ENCODE data around the gene DGCR8.

The DGCR8 gene

DNA sequence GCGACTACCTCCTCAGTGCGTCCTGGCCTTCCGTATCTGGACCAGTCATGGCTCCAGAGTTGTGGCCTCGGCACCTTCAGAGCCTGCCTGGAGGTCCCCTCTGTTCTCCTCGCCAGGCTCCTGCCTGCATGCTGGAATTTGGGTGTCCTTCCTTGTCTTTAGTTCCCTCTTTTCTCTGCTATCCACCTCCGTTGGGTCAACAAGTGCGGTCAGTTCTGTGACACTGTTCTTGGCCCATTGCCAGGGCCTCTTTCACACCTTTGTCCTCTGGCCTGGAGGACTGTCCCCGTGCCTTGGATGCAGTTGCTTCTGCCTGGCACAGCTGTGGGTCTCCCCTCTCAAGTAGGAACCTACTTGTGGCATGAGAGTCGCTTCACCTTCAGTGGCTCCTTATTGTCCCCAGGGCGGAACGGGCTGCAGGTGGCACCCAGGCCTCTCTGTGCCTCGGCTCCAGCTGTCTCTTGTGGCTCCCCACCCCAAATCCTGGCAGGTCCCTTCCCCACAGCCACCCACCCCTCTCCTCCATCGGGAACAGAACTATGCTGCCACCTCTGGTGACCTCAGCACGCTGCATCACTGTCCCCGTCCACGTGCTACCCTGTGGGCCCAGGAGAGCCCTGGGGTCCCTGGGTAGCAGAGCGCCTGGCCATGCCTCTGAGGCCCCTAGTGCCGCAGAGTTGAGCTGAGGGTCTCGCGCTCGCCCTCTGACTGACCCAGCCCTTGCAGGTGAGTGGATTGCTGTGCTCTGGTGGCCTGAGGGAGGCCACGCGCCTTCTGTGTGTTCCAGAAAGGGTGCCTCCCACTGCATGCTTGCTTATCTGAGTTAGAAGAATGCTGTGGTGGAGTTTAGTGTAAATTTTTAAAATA, 4.7 kb downstream of the DGCR8 start:
- DNase-seq (ENCODE audit: insufficient read length, low spot score) (no peak), FAIRE-seq (no peak)
- TF ChIP-seq POLR2A (IDR thresholded peaks at IDR 0.05; ENCODE audit: low read depth, low read length): no peak

- TF ChIP-seq POLR2A (IDR thresholded peaks at IDR 0.05; ENCODE audit: low read depth, low read length): no peak
- FAIRE-seq (no peak), DNase-seq (ENCODE audit: insufficient read length, low spot score) (no peak)
Observed at GRCh38 chr22:20085651-20086050, 5.6 kb downstream of the DGCR8 start.

GRCh38 chr22:20086101-20086599, 6.1 kb downstream of the DGCR8 start:
- FAIRE-seq: no peak

DNA sequence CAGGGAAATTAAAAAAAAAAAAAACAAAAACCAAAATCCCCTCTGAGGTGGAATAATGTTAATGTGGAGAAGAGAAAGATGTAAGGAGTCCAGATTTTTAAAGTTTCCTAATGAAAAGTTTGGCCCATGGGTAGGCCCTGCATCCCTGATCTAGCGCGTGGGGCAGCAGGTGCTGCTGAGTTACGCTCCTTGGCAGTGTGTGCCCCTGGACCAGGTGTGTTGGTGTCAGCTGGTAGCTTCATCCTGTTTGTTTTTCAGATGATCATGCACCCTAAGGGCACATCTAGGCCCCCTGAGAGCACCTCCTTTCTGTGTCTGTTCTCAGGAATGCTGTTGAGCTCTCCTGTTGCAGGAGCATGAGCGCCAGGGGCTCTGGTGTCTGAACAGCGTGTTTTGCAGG, 6.7 kb downstream of the DGCR8 start:
- no peak for TF ChIP-seq POLR2A (IDR thresholded peaks at IDR 0.05; ENCODE audit: low read depth, low read length)
- FAIRE-seq (no peak), DNase-seq (ENCODE audit: insufficient read length, low spot score) (no peak)

More at GRCh38 chr22:20086101-20086599, 6.1 kb downstream of the DGCR8 start:
- no peak for DNase-seq (ENCODE audit: insufficient read length, low spot score)
- TF ChIP-seq POLR2A (IDR thresholded peaks at IDR 0.05; ENCODE audit: low read depth, low read length): no peak

DNA sequence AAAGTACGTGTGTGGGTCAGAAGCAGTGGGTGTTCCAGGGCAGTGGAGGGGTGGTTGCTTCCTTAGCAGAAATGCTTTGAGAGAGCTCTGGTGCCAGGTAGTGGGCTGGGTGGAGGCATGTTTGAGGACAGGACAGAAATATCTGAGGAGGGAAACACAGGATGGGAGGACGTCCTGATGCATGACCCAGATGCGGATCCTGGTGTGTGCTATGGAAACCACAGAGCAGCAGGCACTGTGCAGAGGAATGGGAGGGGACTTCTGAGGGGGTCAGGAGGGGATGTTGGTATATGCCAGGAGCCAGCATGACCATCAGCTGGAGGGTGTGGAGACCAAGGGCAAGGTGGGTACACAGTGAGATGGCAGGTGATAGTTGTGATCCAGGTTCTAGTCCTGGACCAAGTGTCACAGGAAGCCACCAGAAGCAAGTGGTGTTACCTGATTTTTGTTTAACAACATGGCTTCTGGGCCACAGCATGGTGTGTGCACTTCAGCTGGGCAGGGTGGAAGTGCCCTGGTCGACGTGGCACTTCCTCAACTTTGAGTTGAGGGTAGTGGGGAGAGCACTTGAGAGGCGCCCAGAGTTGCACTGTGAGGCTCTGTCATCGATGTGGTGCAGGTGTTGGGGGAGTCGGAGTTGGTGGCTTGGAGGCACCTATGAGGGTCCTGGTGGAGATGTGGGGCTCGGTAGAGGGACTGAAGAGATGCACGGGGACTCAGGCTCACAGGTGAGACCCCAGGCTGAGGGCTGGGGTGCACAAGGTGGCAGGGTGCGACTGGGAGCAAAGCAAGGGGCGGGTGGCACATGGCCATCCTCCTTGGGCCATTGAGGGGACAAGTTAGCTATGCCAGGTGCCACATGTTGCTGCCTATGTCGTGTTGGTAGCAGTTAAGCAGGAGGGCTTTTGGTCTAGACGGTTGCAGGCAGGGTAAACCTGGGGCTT, 7.5 kb downstream of the DGCR8 start:
- TF ChIP-seq POLR2A (IDR thresholded peaks at IDR 0.05; ENCODE audit: low read depth, low read length): no peak
- DNase-seq (ENCODE audit: insufficient read length, low spot score): no peak
- FAIRE-seq: no peak

- FAIRE-seq: no peak
Observed at GRCh38 chr22:20088263-20088648, 8.2 kb downstream of the DGCR8 start.

DNA sequence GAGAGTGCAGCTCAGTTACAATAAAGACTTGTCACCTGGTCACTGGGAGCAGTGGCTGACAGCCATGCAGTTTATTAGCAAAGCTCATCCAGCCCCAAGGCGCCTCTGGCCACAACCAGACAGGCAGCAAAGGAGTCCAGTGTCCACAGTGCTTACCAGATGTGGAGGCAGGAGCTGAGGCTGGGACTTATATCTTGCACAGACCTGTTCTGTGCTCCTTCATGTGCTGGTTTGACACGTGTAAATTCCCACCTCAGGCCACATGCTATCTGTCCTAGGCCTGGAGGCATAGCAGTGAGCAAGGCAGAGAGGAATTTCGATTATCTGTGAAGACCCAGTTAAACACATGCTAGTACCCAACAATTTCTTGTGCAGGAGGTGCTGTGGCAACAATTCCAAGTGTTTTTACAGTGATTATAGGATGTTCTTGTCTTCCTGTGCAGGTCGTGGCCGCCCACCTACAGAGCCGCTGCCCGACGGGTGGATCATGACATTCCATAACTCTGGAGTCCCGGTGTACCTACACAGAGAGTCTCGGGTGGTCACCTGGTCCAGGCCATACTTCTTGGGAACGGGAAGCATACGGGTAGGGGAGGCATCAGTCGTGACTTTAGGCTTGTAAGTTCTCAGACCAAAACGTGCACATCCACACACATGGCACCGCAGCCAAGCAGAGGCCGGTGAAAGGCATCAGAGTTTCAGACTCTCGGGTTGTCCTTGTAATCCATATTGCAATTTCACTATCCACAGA, 9.4 kb downstream of the DGCR8 start:
- FAIRE-seq: no peak
- no peak for DNase-seq (ENCODE audit: insufficient read length, low spot score)
- TF ChIP-seq POLR2A (IDR thresholded peaks at IDR 0.05; ENCODE audit: low read depth, low read length): no peak

More at GRCh38 chr22:20088263-20088648, 8.2 kb downstream of the DGCR8 start:
- DNase-seq (ENCODE audit: insufficient read length, low spot score): no peak
- no peak for TF ChIP-seq POLR2A (IDR thresholded peaks at IDR 0.05; ENCODE audit: low read depth, low read length)

DNA sequence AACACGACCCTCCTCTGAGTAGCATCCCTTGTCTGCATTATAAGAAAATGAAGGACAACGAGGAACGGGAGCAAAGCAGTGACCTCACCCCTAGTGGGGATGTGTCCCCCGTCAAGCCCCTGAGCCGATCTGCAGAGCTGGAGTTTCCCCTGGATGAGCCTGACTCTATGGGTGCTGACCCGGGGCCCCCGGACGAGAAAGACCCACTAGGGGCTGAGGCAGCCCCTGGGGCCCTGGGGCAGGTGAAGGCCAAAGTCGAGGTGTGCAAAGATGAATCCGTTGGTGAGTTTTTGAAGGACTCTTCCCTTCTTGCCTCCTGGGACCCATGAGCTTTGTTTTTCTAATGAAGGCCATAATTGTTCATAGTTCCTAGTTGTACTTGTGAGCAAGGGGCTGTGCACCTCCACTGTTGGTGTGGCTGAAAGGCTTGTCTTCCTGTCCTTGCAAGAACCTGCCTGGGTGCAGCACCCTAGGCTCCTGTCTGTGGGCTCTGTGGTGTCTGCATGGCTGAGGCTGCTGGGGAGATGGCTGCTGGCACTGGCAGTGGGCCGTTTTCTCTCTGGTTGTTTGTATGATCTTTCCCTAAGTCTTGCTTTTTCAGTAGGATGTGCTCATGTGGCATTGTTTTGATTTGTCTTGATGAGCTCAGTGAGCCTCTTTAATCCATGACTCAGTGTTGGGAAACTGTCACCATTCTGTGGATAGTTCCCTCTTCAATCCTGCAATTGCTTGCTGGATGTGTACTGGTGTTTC, 10.1 kb downstream of the DGCR8 start:
- no peak for TF ChIP-seq POLR2A (IDR thresholded peaks at IDR 0.05; ENCODE audit: low read depth, low read length)
- DNase-seq (ENCODE audit: insufficient read length, low spot score): no peak
- no peak for FAIRE-seq

- no peak for FAIRE-seq
Observed at GRCh38 chr22:20090730-20091240, 10.7 kb downstream of the DGCR8 start.

GRCh38 chr22:20091690-20092476, 11.8 kb downstream of the DGCR8 start:
- TF ChIP-seq POLR2A (IDR thresholded peaks at IDR 0.05; ENCODE audit: low read depth, low read length): no peak
- FAIRE-seq (no peak), DNase-seq (ENCODE audit: insufficient read length, low spot score) (no peak)

More at GRCh38 chr22:20090730-20091240, 10.7 kb downstream of the DGCR8 start:
- DNase-seq (ENCODE audit: insufficient read length, low spot score): no peak
- no peak for TF ChIP-seq POLR2A (IDR thresholded peaks at IDR 0.05; ENCODE audit: low read depth, low read length)

- no peak for DNase-seq (ENCODE audit: insufficient read length, low spot score)
- TF ChIP-seq POLR2A (IDR thresholded peaks at IDR 0.05; ENCODE audit: low read depth, low read length): no peak
- FAIRE-seq: no peak
Observed at GRCh38 chr22:20092477-20092854, 12.4 kb downstream of the DGCR8 start.

Measured in H54 (cell line).